ENCODE data around the gene EIF2A. TPM values are rescaled to one million over a fixed set of nuclear protein-coding genes. Genes with fewer than 3 reads are reported as not detected.

Gene EIF2A
- total RNA-seq, 1 donor from 2014 or later, result 66.4 TPM

DNA sequence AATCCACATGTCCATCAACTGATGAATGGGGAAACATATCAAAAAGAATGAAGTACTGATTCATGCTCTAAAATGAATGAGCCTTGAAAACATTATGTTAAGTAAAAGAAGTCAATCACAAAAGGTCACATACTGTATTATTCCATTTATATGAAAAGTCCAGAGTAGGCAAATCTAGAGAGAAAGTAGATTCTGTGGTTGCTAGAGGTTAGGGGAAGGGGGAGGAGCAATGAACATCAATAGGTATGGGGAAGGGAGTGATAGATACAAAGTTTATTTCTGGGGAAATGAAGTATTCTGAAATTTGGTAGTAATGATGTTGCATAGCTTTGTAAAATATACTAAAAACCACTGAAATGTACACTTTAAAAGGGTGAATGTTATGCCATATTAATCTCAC, 14.8 kb upstream of the EIF2A start:
- Mint-ChIP-seq H3K27me3 (no peaks in the 10 kb centered on the region), H3K4me1 (ENCODE audit: low read depth) (peaks cover 3% of the 10 kb centered on the region), H3K36me3 (ENCODE audit: insufficient read depth) (peaks cover 1% of the 10 kb centered on the region), H3K4me3 (ENCODE audit: low read depth) (no peak overlapping the region), H3K9me3 (ENCODE audit: low read depth) (peaks cover 3% of the 10 kb centered on the region), H3K27ac (no peak overlapping the region)
- TF ChIP-seq, protein P1, sequence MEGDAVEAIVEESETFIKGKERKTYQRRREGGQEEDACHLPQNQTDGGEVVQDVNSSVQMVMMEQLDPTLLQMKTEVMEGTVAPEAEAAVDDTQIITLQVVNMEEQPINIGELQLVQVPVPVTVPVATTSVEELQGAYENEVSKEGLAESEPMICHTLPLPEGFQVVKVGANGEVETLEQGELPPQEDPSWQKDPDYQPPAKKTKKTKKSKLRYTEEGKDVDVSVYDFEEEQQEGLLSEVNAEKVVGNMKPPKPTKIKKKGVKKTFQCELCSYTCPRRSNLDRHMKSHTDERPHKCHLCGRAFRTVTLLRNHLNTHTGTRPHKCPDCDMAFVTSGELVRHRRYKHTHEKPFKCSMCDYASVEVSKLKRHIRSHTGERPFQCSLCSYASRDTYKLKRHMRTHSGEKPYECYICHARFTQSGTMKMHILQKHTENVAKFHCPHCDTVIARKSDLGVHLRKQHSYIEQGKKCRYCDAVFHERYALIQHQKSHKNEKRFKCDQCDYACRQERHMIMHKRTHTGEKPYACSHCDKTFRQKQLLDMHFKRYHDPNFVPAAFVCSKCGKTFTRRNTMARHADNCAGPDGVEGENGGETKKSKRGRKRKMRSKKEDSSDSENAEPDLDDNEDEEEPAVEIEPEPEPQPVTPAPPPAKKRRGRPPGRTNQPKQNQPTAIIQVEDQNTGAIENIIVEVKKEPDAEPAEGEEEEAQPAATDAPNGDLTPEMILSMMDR (IDR thresholded peaks at IDR 0.05; ENCODE audit: unreplicated experiment), result no peak
- no peak for DNase-seq (ENCODE audit: low spot score, unreplicated experiment)

DNA sequence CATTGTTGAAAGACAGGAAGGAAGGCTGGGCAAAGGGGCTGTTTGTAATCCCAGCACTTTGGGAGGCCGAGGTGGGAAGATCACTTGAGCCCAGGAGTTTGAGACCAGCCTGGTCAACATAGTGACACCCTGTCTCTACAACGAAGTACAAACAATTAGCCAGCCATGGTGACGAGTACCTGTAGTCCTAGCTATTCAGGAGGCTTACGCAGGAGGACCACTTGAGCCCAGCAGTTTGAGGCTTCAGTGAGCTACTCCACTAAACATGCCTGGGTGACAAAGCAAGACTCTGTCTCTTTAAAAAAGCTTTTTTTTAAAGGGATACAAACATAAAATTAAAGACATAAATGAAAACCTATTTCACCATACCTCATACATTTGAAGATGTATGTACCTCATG, 11.4 kb upstream of the EIF2A start:
- no peak for DNase-seq (ENCODE audit: low spot score, unreplicated experiment)
- Mint-ChIP-seq H3K9me3 (ENCODE audit: low read depth) (peaks cover 3% of the 10 kb centered on the region), H3K27me3 (no peaks in the 10 kb centered on the region), H3K4me1 (ENCODE audit: low read depth) (peaks cover 16% of the 10 kb centered on the region), H3K27ac (no peak overlapping the region), H3K4me3 (ENCODE audit: low read depth) (no peak overlapping the region), H3K36me3 (ENCODE audit: insufficient read depth) (peaks cover 1% of the 10 kb centered on the region)
- TF ChIP-seq, protein P1 (IDR thresholded peaks at IDR 0.05; ENCODE audit: unreplicated experiment), result no peak

DNA sequence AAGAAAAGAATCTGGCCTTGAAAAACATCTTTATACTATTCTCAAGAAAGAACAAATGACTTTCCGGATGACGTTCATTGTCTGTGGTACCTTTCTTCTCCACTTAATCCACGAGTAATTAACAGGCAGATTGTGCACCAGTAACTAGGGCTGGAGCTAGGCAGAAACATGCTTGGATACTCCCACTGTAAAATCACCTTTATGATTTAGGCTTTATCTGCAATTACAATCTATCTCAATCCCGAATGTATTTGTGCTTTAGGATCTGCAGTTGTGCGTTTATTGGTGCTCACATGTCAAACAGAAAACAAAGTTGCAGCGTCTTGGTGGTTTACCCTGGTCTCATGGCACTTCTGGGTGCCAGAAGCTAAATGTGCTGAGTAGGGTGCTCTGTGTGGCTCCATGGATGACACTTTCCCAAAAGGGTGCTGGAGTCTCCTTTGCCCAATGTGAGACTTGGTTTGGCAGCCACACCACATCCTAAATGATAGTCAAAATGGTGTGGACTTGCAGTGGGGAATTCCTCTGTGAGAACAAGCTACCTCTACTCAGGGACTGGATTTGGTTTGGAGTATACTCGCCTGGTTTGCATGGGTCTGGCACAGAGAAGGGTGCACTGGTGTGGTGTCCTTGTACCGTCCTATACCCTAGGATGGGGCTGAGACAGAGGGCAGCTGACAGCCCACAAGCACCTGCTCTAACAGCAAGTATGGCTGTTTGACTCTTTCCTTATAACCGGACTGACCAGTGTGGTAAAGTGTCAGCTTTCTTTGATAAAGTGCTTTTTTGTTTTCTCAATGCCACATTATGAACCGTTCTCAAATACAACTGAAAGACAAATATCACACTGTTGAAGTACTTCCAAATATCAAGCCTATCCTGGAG, 8.0 kb upstream of the EIF2A start:
- H3K27me3 Mint-ChIP-seq, result no peaks in the 10 kb centered on the region
- H3K27ac Mint-ChIP-seq, result no peak overlapping the region
- H3K4me3 Mint-ChIP-seq (ENCODE audit: low read depth), result no peak overlapping the region
- TF ChIP-seq, protein P1 (IDR thresholded peaks at IDR 0.05; ENCODE audit: unreplicated experiment), result no peak
- DNase-seq (ENCODE audit: low spot score, unreplicated experiment), result no peak
- H3K4me1 Mint-ChIP-seq (ENCODE audit: low read depth), result peaks cover 16% of the 10 kb centered on the region
- H3K9me3 Mint-ChIP-seq (ENCODE audit: low read depth), result peaks cover 3% of the 10 kb centered on the region
- peaks cover 1% of the 10 kb centered on the region for H3K36me3 Mint-ChIP-seq (ENCODE audit: insufficient read depth)

DNA sequence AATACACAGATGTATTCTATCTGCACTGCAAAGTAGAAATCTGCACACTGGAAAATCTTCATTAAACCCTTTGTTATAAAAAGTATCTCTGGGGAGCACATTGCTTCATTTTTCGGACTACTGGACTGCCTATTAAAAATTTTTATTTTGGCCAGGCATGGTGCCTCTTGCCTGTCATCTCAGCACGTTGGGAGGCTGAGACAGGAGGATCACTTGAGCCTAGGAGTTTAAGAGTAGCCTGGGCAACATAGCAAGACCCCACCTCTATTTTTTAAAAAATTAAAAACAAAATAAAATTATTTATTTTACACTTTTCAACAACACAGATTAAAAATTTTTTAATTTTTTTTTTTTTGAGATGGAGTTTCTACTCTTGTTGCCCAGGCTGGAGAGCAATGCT, 6.3 kb upstream of the EIF2A start:
- Mint-ChIP-seq H3K36me3 (ENCODE audit: insufficient read depth) (no peaks in the 10 kb centered on the region), H3K27me3 (no peaks in the 10 kb centered on the region), H3K27ac (no peak overlapping the region), H3K9me3 (ENCODE audit: low read depth) (no peaks in the 10 kb centered on the region), H3K4me3 (ENCODE audit: low read depth) (no peak overlapping the region), H3K4me1 (ENCODE audit: low read depth) (peaks cover 21% of the 10 kb centered on the region)
- DNase-seq (ENCODE audit: low spot score, unreplicated experiment), result no peak
- TF ChIP-seq, protein P1 (IDR thresholded peaks at IDR 0.05; ENCODE audit: unreplicated experiment), result no peak

DNA sequence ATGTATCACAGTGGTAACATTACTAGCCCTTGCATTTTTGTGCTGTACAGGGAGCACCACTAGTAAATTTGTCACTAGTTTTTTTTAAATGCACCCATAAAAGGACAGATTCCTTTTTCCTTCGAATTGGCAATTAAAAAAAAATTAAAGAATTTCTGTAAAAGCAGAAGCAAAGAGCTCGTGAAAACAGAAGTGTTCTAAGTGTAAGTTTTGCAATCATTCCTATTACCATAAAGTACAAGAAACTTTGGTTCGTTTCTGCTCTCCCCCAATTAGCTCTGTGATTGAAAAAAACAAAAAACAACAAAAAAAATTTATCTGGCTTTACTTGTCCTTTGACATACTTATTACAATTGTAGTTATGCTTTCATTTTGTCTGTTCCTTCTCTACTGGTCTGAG, 5.6 kb upstream of the EIF2A start:
- H3K9me3 Mint-ChIP-seq (ENCODE audit: low read depth), result no peaks in the 10 kb centered on the region
- no peak overlapping the region for H3K4me3 Mint-ChIP-seq (ENCODE audit: low read depth)
- no peaks in the 10 kb centered on the region for H3K36me3 Mint-ChIP-seq (ENCODE audit: insufficient read depth)
- peaks cover 23% of the 10 kb centered on the region for H3K4me1 Mint-ChIP-seq (ENCODE audit: low read depth)
- TF ChIP-seq, protein P1 (IDR thresholded peaks at IDR 0.05; ENCODE audit: unreplicated experiment), result no peak
- no peak for DNase-seq (ENCODE audit: low spot score, unreplicated experiment)
- no peaks in the 10 kb centered on the region for H3K27me3 Mint-ChIP-seq
- H3K27ac Mint-ChIP-seq, result peak overlapping the region; percentile 17
